WTC11 (cell line): ENCODE data around the gene ATG2B. TPM values are rescaled to one million over a fixed set of nuclear protein-coding genes. Genes with fewer than 3 reads are reported as not detected.

Experiments used
- ATAC-seq: fragments of 200-7000 bp; cut with Tn5 transposase; 2 replicates; pipeline ENCODE4 v1.10.0; 2021; ENCODE audit warnings: mild to moderate bottlenecking, moderate library complexity
- CTCF ChIA-PET: fragments of 300-600 bp; sonication (Branson Sonifier 250); formaldehyde crosslinking; loops from one replicate; lab custom pipeline; 2021; ENCODE audit warnings: antibody characterized with exemption; lab: Charles Lee
- POLR2A ChIA-PET: fragments of 350-600 bp; sonication (Branson Sonifier 250); formaldehyde crosslinking; loops from one replicate; lab custom pipeline; 2021; ENCODE audit warnings: antibody characterized with exemption; lab: Charles Lee
- DNase-seq: peaks from one replicate; pipeline ENCODE4 v3.0.0; 2021; ENCODE audit warnings: low spot score
- H3K27ac Mint-ChIP-seq: 2 replicates; pipeline ENCODE4 v1.8.0; 2021; ENCODE audit warnings: mixed read lengths
- H3K27me3 Mint-ChIP-seq: 2 replicates; pipeline ENCODE4 v1.8.0; 2021; ENCODE audit warnings: low read depth, mild to moderate bottlenecking, moderate library complexity, mixed read lengths
- H3K36me3 Mint-ChIP-seq: 2 replicates; pipeline ENCODE4 v1.8.0; 2021; ENCODE audit warnings: mixed read lengths
- H3K4me1 Mint-ChIP-seq: 2 replicates; pipeline ENCODE4 v1.8.0; 2022; ENCODE audit warnings: mixed read lengths
- H3K4me3 Mint-ChIP-seq: 2 replicates; pipeline ENCODE4 v1.8.0; 2021; ENCODE audit warnings: mild to moderate bottlenecking, moderate library complexity, mixed read lengths
- H3K9me3 Mint-ChIP-seq: 2 replicates; pipeline ENCODE4 v1.8.0; 2021; ENCODE audit warnings: mixed read lengths
- CREB1 ChIP-seq: sonication (generic); formaldehyde crosslinking; IDR thresholded peaks from 2 replicates; pipeline ENCODE4 v1.8.0; 2023; ENCODE audit warnings: mild to moderate bottlenecking, missing genetic modification reagents
- ETV6 ChIP-seq: sonication (generic); formaldehyde crosslinking; IDR thresholded peaks from 2 replicates; pipeline ENCODE4 v1.8.1; 2022; ENCODE audit warnings: mild to moderate bottlenecking, missing genetic modification reagents
- GABPB1 ChIP-seq: sonication (generic); formaldehyde crosslinking; IDR thresholded peaks from 2 replicates; pipeline ENCODE4 v1.8.1; 2023; ENCODE audit warnings: mild to moderate bottlenecking, missing genetic modification reagents
- GTF2I ChIP-seq: fragments of 250-450 bp; sonication (Bioruptor Pico); conservative IDR thresholded peaks from 2 replicates; pipeline ENCODE4 v1.4.0; 2021; ENCODE audit warnings: mild to moderate bottlenecking
- IRF2 ChIP-seq: sonication (generic); formaldehyde crosslinking; IDR thresholded peaks from 2 replicates; pipeline ENCODE4 v1.8.0; 2022; ENCODE audit warnings: low read depth, missing genetic modification reagents, borderline replicate concordance
- JAZF1 ChIP-seq: fragments of 250-450 bp; sonication (Bioruptor Pico); IDR thresholded peaks from 2 replicates; pipeline ENCODE4 v1.9.0; 2021; ENCODE audit warnings: moderate library complexity, mild to moderate bottlenecking, inconsistent platforms
- JUN ChIP-seq: sonication (generic); formaldehyde crosslinking; IDR thresholded peaks from 2 replicates; pipeline ENCODE4 v1.8.0; 2023; ENCODE audit warnings: mild to moderate bottlenecking, missing genetic modification reagents
- KAT7 ChIP-seq: sonication (generic); formaldehyde crosslinking; IDR thresholded peaks from 2 replicates; pipeline ENCODE4 v1.8.1; 2023; ENCODE audit warnings: missing genetic modification reagents, mild to moderate bottlenecking, borderline replicate concordance
- NFYB ChIP-seq: sonication (generic); formaldehyde crosslinking; conservative IDR thresholded peaks from 2 replicates; pipeline ENCODE4 v1.8.0; 2022; ENCODE audit warnings: low read depth, missing genetic modification reagents
- NR2C2 ChIP-seq: sonication (generic); formaldehyde crosslinking; IDR thresholded peaks from 2 replicates; pipeline ENCODE4 v1.8.0; 2022; ENCODE audit warnings: mild to moderate bottlenecking, missing genetic modification reagents
- STAT6 ChIP-seq: sonication (generic); formaldehyde crosslinking; conservative IDR thresholded peaks from 2 replicates; pipeline ENCODE4 v1.8.1; 2023; ENCODE audit warnings: mild to moderate bottlenecking, low read depth, missing genetic modification reagents, moderate library complexity
- TEAD1 ChIP-seq: sonication (generic); formaldehyde crosslinking; IDR thresholded peaks from 2 replicates; pipeline ENCODE4 v1.8.0; 2022; ENCODE audit warnings: mild to moderate bottlenecking, missing genetic modification reagents
- ZNF121 ChIP-seq: sonication (generic); formaldehyde crosslinking; IDR thresholded peaks from 2 replicates; pipeline ENCODE4 v1.8.0; 2023; ENCODE audit warnings: missing genetic modification reagents
- ZNF219 ChIP-seq: sonication (generic); formaldehyde crosslinking; IDR thresholded peaks from 2 replicates; pipeline ENCODE4 v1.8.0; 2023; ENCODE audit warnings: missing genetic modification reagents, mild to moderate bottlenecking, borderline replicate concordance
- ZNF317 ChIP-seq: sonication (generic); formaldehyde crosslinking; IDR thresholded peaks from 2 replicates; pipeline ENCODE4 v1.8.1; 2023; ENCODE audit warnings: low read depth, mild to moderate bottlenecking, moderate library complexity, missing genetic modification reagents, borderline replicate concordance
- total RNA-seq: library from RNA; stranded (reverse); gene quantifications from 3 replicates; pipeline ENCODE4 v1.2.3, GENCODE V29; 2021
- TF ChIP-seq, protein P1 (sequence below): fragments of 250-450 bp; sonication (Bioruptor Pico); IDR thresholded peaks from 2 replicates; pipeline ENCODE4 v1.8.0; 2021; ENCODE audit warnings: mild to moderate bottlenecking
- TF ChIP-seq, protein P2 (sequence below): sonication (generic); formaldehyde crosslinking; conservative IDR thresholded peaks from 2 replicates; pipeline ENCODE4 v1.8.1; 2022; ENCODE audit warnings: mild to moderate bottlenecking, missing genetic modification reagents
- TF ChIP-seq, protein P3 (sequence below): sonication (generic); formaldehyde crosslinking; IDR thresholded peaks from 2 replicates; pipeline ENCODE4 v1.8.0; 2023; ENCODE audit warnings: mild to moderate bottlenecking, missing genetic modification reagents
- TF ChIP-seq, protein P4 (sequence below): sonication (generic); formaldehyde crosslinking; IDR thresholded peaks from 2 replicates; pipeline ENCODE4 v1.8.1; 2023; ENCODE audit warnings: mild to moderate bottlenecking, missing genetic modification reagents
- TF ChIP-seq, protein P5 (sequence below): sonication (generic); formaldehyde crosslinking; IDR thresholded peaks from 2 replicates; pipeline ENCODE4 v1.8.1; 2022; ENCODE audit warnings: mild to moderate bottlenecking, missing genetic modification reagents, moderate library complexity, borderline replicate concordance
- TF ChIP-seq, protein P6 (sequence below): sonication (generic); formaldehyde crosslinking; IDR thresholded peaks from 2 replicates; pipeline ENCODE4 v1.8.0; 2022; ENCODE audit warnings: mild to moderate bottlenecking, missing genetic modification reagents

Gene ATG2B
- total RNA-seq, 1 experiment from 2014 or later, result 10.3 TPM

DNA sequence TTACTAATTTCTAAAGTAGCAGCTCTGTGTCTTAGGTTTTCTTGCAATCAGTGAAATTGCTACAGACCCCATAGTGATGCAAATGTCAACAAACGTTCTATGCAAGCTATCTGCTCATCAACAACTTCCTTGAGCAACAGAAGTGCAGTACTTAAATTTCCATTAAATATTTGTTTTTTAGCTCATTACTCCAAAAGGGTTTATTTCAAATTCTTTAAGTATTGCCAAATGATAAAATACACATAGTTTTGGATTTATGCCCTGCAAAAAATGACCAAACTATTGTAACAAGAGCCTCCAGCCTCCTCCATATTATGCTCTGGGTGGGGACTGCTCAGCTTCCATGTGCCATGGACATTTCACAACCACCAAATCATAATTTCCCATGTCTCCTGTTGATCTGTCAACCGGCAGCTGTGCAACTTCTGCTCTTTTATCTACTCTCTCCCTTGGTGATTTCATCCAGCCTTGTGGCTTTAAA, 102.8 kb downstream of the ATG2B start:
- CTCF ChIA-PET, result interaction anchor here (6.5 kb wide), 1 partner anchor 161 kb away, joined by 53 read pairs; no protein-coding TSS in a partner anchor
- DNase-seq (no peak), ATAC-seq (no peak)
- peaks cover 5% of the 10 kb centered on the region for H3K9me3 Mint-ChIP-seq
- no peaks in the 10 kb centered on the region for H3K4me1 Mint-ChIP-seq
- H3K4me3 Mint-ChIP-seq, result no peak overlapping the region
- H3K36me3 Mint-ChIP-seq, result no peaks in the 10 kb centered on the region
- H3K27me3 Mint-ChIP-seq, result no peaks in the 10 kb centered on the region
- no peak for TF ChIP-seq IRF2 (CRISPR knock-in tag)
- no peak for TF ChIP-seq STAT6
- TF ChIP-seq, protein P1, sequence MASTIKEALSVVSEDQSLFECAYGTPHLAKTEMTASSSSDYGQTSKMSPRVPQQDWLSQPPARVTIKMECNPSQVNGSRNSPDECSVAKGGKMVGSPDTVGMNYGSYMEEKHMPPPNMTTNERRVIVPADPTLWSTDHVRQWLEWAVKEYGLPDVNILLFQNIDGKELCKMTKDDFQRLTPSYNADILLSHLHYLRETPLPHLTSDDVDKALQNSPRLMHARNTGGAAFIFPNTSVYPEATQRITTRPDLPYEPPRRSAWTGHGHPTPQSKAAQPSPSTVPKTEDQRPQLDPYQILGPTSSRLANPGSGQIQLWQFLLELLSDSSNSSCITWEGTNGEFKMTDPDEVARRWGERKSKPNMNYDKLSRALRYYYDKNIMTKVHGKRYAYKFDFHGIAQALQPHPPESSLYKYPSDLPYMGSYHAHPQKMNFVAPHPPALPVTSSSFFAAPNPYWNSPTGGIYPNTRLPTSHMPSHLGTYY (CRISPR knock-in tag), result no peak
- no peak for TF ChIP-seq ETV6 (CRISPR knock-in tag)
- no peak for TF ChIP-seq NR2C2 (CRISPR knock-in tag)
- no peak for TF ChIP-seq ZNF219
- TF ChIP-seq, protein P2, sequence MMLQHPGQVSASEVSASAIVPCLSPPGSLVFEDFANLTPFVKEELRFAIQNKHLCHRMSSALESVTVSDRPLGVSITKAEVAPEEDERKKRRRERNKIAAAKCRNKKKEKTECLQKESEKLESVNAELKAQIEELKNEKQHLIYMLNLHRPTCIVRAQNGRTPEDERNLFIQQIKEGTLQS (CRISPR knock-in tag), result no peak
- TF ChIP-seq ZNF317, result no peak
- no peak for TF ChIP-seq KAT7 (CRISPR knock-in tag)
- TF ChIP-seq JAZF1, result no peak
- TF ChIP-seq TEAD1 (CRISPR knock-in tag), result no peak
- TF ChIP-seq GABPB1, result no peak
- TF ChIP-seq, all 79 proteins: peak for 0
- POLR2A ChIA-PET, result no interaction called here
- H3K27ac Mint-ChIP-seq, result no peak overlapping the region

GRCh38 chr14:96257900-96258299, 105.2 kb downstream of the ATG2B start:
- ChIA-PET POLR2A (no interaction called here), CTCF (interaction anchor here (1.1 kb wide), 1 partner anchor 157 kb away, joined by 7 read pairs; no protein-coding TSS in a partner anchor)
- H3K27me3 Mint-ChIP-seq, result no peaks in the 10 kb centered on the region
- H3K4me3 Mint-ChIP-seq, result no peak overlapping the region
- H3K36me3 Mint-ChIP-seq, result no peaks in the 10 kb centered on the region
- no peak for ATAC-seq
- peaks cover 6% of the 10 kb centered on the region for H3K4me1 Mint-ChIP-seq
- TF ChIP-seq, protein P3, sequence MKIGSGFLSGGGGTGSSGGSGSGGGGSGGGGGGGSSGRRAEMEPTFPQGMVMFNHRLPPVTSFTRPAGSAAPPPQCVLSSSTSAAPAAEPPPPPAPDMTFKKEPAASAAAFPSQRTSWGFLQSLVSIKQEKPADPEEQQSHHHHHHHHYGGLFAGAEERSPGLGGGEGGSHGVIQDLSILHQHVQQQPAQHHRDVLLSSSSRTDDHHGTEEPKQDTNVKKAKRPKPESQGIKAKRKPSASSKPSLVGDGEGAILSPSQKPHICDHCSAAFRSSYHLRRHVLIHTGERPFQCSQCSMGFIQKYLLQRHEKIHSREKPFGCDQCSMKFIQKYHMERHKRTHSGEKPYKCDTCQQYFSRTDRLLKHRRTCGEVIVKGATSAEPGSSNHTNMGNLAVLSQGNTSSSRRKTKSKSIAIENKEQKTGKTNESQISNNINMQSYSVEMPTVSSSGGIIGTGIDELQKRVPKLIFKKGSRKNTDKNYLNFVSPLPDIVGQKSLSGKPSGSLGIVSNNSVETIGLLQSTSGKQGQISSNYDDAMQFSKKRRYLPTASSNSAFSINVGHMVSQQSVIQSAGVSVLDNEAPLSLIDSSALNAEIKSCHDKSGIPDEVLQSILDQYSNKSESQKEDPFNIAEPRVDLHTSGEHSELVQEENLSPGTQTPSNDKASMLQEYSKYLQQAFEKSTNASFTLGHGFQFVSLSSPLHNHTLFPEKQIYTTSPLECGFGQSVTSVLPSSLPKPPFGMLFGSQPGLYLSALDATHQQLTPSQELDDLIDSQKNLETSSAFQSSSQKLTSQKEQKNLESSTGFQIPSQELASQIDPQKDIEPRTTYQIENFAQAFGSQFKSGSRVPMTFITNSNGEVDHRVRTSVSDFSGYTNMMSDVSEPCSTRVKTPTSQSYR (CRISPR knock-in tag), result no peak
- TF ChIP-seq GTF2I (no peak), NFYB (no peak), ZNF121 (CRISPR knock-in tag) (no peak), JAZF1 (no peak), CREB1 (CRISPR knock-in tag) (no peak), JUN (CRISPR knock-in tag) (no peak)
- TF ChIP-seq, protein P4, sequence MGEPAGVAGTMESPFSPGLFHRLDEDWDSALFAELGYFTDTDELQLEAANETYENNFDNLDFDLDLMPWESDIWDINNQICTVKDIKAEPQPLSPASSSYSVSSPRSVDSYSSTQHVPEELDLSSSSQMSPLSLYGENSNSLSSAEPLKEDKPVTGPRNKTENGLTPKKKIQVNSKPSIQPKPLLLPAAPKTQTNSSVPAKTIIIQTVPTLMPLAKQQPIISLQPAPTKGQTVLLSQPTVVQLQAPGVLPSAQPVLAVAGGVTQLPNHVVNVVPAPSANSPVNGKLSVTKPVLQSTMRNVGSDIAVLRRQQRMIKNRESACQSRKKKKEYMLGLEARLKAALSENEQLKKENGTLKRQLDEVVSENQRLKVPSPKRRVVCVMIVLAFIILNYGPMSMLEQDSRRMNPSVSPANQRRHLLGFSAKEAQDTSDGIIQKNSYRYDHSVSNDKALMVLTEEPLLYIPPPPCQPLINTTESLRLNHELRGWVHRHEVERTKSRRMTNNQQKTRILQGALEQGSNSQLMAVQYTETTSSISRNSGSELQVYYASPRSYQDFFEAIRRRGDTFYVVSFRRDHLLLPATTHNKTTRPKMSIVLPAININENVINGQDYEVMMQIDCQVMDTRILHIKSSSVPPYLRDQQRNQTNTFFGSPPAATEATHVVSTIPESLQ (CRISPR knock-in tag), result no peak
- TF ChIP-seq, protein P5, sequence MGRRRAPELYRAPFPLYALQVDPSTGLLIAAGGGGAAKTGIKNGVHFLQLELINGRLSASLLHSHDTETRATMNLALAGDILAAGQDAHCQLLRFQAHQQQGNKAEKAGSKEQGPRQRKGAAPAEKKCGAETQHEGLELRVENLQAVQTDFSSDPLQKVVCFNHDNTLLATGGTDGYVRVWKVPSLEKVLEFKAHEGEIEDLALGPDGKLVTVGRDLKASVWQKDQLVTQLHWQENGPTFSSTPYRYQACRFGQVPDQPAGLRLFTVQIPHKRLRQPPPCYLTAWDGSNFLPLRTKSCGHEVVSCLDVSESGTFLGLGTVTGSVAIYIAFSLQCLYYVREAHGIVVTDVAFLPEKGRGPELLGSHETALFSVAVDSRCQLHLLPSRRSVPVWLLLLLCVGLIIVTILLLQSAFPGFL (CRISPR knock-in tag), result no peak
- TF ChIP-seq, protein P1 (CRISPR knock-in tag), result no peak
- TF ChIP-seq, protein P6, sequence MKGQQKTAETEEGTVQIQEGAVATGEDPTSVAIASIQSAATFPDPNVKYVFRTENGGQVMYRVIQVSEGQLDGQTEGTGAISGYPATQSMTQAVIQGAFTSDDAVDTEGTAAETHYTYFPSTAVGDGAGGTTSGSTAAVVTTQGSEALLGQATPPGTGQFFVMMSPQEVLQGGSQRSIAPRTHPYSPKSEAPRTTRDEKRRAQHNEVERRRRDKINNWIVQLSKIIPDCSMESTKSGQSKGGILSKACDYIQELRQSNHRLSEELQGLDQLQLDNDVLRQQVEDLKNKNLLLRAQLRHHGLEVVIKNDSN (CRISPR knock-in tag), result no peak
- no peak for DNase-seq
- peaks cover 5% of the 10 kb centered on the region for H3K9me3 Mint-ChIP-seq
- no peak overlapping the region for H3K27ac Mint-ChIP-seq
